Measurements from ENCODE around the gene RASA4B. TPM values are rescaled to one million over a fixed set of nuclear protein-coding genes. Genes with fewer than 3 reads are reported as not detected.

RASA4B gene
- total and polyA plus RNA-seq, 2 of the 4 experiments (the other 2 are of a cell fraction), result 1.8 to 7.7 TPM

DNA sequence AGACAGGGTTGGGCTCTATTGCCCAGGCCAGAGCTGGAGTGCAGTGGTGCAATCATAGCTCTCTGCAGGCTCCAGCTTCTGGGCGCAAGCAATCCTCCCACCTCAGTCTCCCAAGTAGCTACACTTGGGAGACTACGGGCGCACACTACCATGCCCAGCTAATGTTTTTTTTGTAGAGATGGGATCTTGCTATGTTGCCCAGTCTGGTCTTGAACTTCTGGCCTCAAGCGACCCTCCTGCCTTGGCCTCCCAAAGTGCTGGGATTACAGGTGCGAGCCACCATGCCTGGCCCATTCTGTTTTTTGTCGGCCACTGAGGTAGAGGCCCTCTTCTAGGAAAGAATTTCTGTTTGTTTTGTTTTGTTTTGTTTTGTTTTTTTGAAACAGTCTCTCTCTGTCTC is 65.1 kb downstream of the RASA4B start:
- Histone ChIP-seq H2AK5ac (ENCODE audit: low read depth, low read length) (no peak overlapping the region), H4K20me1 (ENCODE audit: insufficient read depth, low read length) (peaks cover 16% of the 10 kb centered on the region), H3K27ac (ENCODE audit: insufficient read depth, low read length) (no peak overlapping the region), H3K18ac (ENCODE audit: low read depth, low read length) (no peak overlapping the region), H2BK5ac (ENCODE audit: low read depth, low read length, poor library complexity, severe bottlenecking) (no peak overlapping the region), H3K9ac (ENCODE audit: low read depth, low read length) (no peak overlapping the region), H3K4me1 (ENCODE audit: control insufficient read depth, insufficient read depth, low read length) (peaks cover 12% of the 10 kb centered on the region), H3K14ac (replicated peaks; ENCODE audit: low read depth, low read length) (no peak overlapping the region), H2AK9ac (replicated peaks; ENCODE audit: low read depth, low read length, poor library complexity) (no peak overlapping the region), H2BK15ac (ENCODE audit: low read depth, low read length) (no peak overlapping the region), H3K23ac (ENCODE audit: low read depth, low read length) (no peak overlapping the region), H4K8ac (ENCODE audit: low read depth in 2 of 2, low read length in 2 of 2) (no peak overlapping the region), H3K27me3 (ENCODE audit: control insufficient read depth, insufficient read depth, low read length) (no peaks in the 10 kb centered on the region), H2BK120ac (ENCODE audit: low read depth, low read length) (no peak overlapping the region), H3K4me3 (ENCODE audit: insufficient read depth, low read depth, low read length) (no peak overlapping the region), H3K4ac (ENCODE audit: low read depth, low read length) (no peak overlapping the region), H2BK20ac (ENCODE audit: low read depth, low read length) (no peak overlapping the region), H3K79me1 (ENCODE audit: low read depth in 1 of 2, low read length in 2 of 2) (peaks cover 0 to 22% of the 10 kb centered on the region in 2 experiments; a peak in 1 of 4 replicates), H4K5ac (ENCODE audit: low read depth, low read length) (no peak overlapping the region), H3K36me3 (ENCODE audit: control insufficient read depth, insufficient read depth, low read length) (peaks cover 15% of the 10 kb centered on the region), H4K91ac (ENCODE audit: insufficient read depth, low read depth, low read length) (no peak overlapping the region), H3K4me2 (ENCODE audit: low read depth, low read length) (no peak overlapping the region), H3K9me3 (ENCODE audit: control insufficient read depth, insufficient read depth, low read length) (no peaks in the 10 kb centered on the region), H2AFZ (replicated peaks; ENCODE audit: low read length, poor library complexity) (no peak overlapping the region), H3K9me1 (ENCODE audit: insufficient read depth, low read length) (no peaks in the 10 kb centered on the region; the same call in 1 of the 2 replicates), H3K56ac (ENCODE audit: extremely low read depth, insufficient read depth, low read length) (no peak overlapping the region)
- no peak for ATAC-seq (ENCODE audit: low read depth)
- ChIA-PET CTCF (interaction anchor here (0.7 kb wide), 1 partner anchor 15 kb away, joined by 7 read pairs; no protein-coding TSS in a partner anchor), POLR2A (ENCODE audit: unreplicated experiment) (no interaction called here)
- in situ Hi-C loops (cut with MboI; ENCODE audit: low sequenced_read_pairs) (no loop called here), intact Hi-C loops (cut with micrococcal nuclease) (no loop called here), dilution Hi-C loops (cut with HindIII; ENCODE audit: low sequenced_read_pairs, unreplicated experiment) (no loop called here)
- no peak for DNase-seq
- BruUV-seq (replicated peaks), result no TSS peak
- TF ChIP-seq MXI1 (IDR thresholded peaks at IDR 0.05; ENCODE audit: borderline replicate concordance, low read depth, low read length) (no peak), BHLHE40 (IDR thresholded peaks at IDR 0.05; ENCODE audit: low read depth, low read length) (no peak), RCOR1 (IDR thresholded peaks at IDR 0.05; ENCODE audit: insufficient replicate concordance, low read length) (no peak), FOS (IDR thresholded peaks at IDR 0.05; ENCODE audit: low read depth, low read length) (no peak), CHD1 (IDR thresholded peaks at IDR 0.05; ENCODE audit: low read depth, low read length) (no peak), NFE2L2 (IDR thresholded peaks at IDR 0.05; ENCODE audit: low read depth, low read length) (no peak), CEBPB (IDR thresholded peaks at IDR 0.05; ENCODE audit: low read depth, low read length) (no peak), MAFK (IDR thresholded peaks at IDR 0.05; ENCODE audit: low read depth, low read length) (no peak), RAD21 (IDR thresholded peaks at IDR 0.05; ENCODE audit: low read length) (no peak), POLR2A (IDR thresholded peaks at IDR 0.05; ENCODE audit: low read depth, low read length) (no peak), RFX5 (IDR thresholded peaks at IDR 0.05; ENCODE audit: low read depth, low read length) (no peak), MAZ (IDR thresholded peaks at IDR 0.05; ENCODE audit: borderline replicate concordance, low read depth, low read length) (no peak)
- TF ChIP-seq, protein P1, sequence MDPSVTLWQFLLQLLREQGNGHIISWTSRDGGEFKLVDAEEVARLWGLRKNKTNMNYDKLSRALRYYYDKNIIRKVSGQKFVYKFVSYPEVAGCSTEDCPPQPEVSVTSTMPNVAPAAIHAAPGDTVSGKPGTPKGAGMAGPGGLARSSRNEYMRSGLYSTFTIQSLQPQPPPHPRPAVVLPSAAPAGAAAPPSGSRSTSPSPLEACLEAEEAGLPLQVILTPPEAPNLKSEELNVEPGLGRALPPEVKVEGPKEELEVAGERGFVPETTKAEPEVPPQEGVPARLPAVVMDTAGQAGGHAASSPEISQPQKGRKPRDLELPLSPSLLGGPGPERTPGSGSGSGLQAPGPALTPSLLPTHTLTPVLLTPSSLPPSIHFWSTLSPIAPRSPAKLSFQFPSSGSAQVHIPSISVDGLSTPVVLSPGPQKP (IDR thresholded peaks at IDR 0.05; ENCODE audit: borderline replicate concordance, low read depth, low read length), result no peak
- TF ChIP-seq, protein P2, sequence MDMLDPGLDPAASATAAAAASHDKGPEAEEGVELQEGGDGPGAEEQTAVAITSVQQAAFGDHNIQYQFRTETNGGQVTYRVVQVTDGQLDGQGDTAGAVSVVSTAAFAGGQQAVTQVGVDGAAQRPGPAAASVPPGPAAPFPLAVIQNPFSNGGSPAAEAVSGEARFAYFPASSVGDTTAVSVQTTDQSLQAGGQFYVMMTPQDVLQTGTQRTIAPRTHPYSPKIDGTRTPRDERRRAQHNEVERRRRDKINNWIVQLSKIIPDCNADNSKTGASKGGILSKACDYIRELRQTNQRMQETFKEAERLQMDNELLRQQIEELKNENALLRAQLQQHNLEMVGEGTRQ (IDR thresholded peaks at IDR 0.05; ENCODE audit: low read depth, low read length), result no peak
- TF ChIP-seq, protein P3, sequence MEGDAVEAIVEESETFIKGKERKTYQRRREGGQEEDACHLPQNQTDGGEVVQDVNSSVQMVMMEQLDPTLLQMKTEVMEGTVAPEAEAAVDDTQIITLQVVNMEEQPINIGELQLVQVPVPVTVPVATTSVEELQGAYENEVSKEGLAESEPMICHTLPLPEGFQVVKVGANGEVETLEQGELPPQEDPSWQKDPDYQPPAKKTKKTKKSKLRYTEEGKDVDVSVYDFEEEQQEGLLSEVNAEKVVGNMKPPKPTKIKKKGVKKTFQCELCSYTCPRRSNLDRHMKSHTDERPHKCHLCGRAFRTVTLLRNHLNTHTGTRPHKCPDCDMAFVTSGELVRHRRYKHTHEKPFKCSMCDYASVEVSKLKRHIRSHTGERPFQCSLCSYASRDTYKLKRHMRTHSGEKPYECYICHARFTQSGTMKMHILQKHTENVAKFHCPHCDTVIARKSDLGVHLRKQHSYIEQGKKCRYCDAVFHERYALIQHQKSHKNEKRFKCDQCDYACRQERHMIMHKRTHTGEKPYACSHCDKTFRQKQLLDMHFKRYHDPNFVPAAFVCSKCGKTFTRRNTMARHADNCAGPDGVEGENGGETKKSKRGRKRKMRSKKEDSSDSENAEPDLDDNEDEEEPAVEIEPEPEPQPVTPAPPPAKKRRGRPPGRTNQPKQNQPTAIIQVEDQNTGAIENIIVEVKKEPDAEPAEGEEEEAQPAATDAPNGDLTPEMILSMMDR (conservative IDR thresholded peaks at IDR 0.05; ENCODE audit: low read depth, low read length), result no peak
- 100% methylated on average over 1 of the region's 6 CpGs; no CpG with 5 or more reads in 1 of the 2 experiments for WGBS, 2 experiments (ENCODE audit: extremely low coverage in 2 of 2, insufficient read length in 1 of 2)
